ENCODE results near the gene C1D. TPM values are rescaled to one million over a fixed set of nuclear protein-coding genes. Genes with fewer than 3 reads are reported as not detected.

C1D gene
- total and polyA plus RNA-seq, 2 donors (not counting 1 experiment from before 2014, with no cell fraction given) = 21.3 to 63.1 TPM

DNA sequence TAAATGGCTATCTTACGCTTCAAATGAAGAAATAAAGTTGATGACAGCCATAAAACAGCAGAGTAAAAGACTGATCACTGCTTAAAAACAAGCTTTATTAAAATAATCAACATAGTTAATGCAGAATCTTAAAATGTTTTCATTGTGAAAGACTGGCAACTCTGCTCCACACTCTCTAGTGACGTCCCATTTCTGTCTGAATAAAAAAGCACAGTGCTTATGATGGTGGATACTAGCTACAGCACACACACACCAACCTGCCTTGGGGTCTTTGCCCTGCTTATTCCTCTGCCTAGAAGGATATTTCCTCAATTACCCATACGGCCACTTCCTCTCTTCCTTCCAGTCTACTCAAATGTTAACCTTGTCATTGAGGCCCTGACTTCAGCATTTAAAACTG is 19.1 kb downstream of the C1D start:
- H4K20me1 ChIP-seq (ENCODE audit: control insufficient read depth, extremely low read depth, insufficient read depth, low read length) = no peaks in the 10 kb centered on the region
- H3K79me2 ChIP-seq (ENCODE audit: control insufficient read depth, insufficient read depth, low read length) = peaks cover 1% of the 10 kb centered on the region
- no peaks in the 10 kb centered on the region for H3K9me3 ChIP-seq (ENCODE audit: control insufficient read depth, insufficient read depth, low read depth, low read length)
- no peaks in the 10 kb centered on the region for H3K36me3 ChIP-seq (ENCODE audit: control insufficient read depth, insufficient read depth, low read length)
- H3K27me3 ChIP-seq (ENCODE audit: control insufficient read depth, insufficient read depth, low read length) = no peaks in the 10 kb centered on the region
- H3K4me1 ChIP-seq (ENCODE audit: control insufficient read depth, extremely low read depth, insufficient read depth, low read length) = peaks cover 3% of the 10 kb centered on the region
- no peak overlapping the region for H3K9ac ChIP-seq (ENCODE audit: insufficient read depth, low read length)
- DNase-seq (ENCODE audit: low read depth in 2 of 2) = no peak
- no peak overlapping the region for H3K4me2 ChIP-seq (ENCODE audit: extremely low read depth, insufficient read depth, low read length)
- no peak overlapping the region for H3K4me3 ChIP-seq (replicated peaks in 1 of 4; ENCODE audit: control extremely low read depth in 1 of 4, insufficient read depth in 1 of 4, low read depth in 3 of 4, low read length in 4 of 4)
- TF ChIP-seq EZH2 (IDR thresholded peaks at IDR 0.05; ENCODE audit: low read length, missing control alignments) = no peak
- TF ChIP-seq CTCF (conservative IDR thresholded peaks at IDR 0.05 in 1 of 2, IDR thresholded peaks at IDR 0.05 in 1 of 2; ENCODE audit: low read depth in 1 of 2, low read length in 2 of 2) = no peak
- H2AFZ ChIP-seq (ENCODE audit: low read length) = no peak overlapping the region
- peak overlapping the region; percentile 42 for H3K27ac ChIP-seq (ENCODE audit: insufficient read depth, low read length)

GRCh38 chr2:68043032-68043431 is 19.8 kb downstream of the C1D start:
- Histone ChIP-seq H3K9ac (ENCODE audit: insufficient read depth, low read length) (no peak overlapping the region), H3K27ac (ENCODE audit: insufficient read depth, low read length) (no peak overlapping the region), H3K4me2 (ENCODE audit: extremely low read depth, insufficient read depth, low read length) (no peak overlapping the region), H3K9me3 (ENCODE audit: control insufficient read depth, insufficient read depth, low read depth, low read length) (no peaks in the 10 kb centered on the region), H3K36me3 (ENCODE audit: control insufficient read depth, insufficient read depth, low read length) (no peaks in the 10 kb centered on the region), H3K4me3 (replicated peaks in 1 of 4; ENCODE audit: control extremely low read depth in 1 of 4, insufficient read depth in 1 of 4, low read depth in 3 of 4, low read length in 4 of 4) (no peak overlapping the region), H3K79me2 (ENCODE audit: control insufficient read depth, insufficient read depth, low read length) (peaks cover 1% of the 10 kb centered on the region), H2AFZ (ENCODE audit: low read length) (no peak overlapping the region), H3K4me1 (ENCODE audit: control insufficient read depth, extremely low read depth, insufficient read depth, low read length) (peaks cover 3% of the 10 kb centered on the region), H3K27me3 (ENCODE audit: control insufficient read depth, insufficient read depth, low read length) (no peaks in the 10 kb centered on the region), H4K20me1 (ENCODE audit: control insufficient read depth, extremely low read depth, insufficient read depth, low read length) (no peaks in the 10 kb centered on the region)
- DNase-seq (ENCODE audit: low read depth in 2 of 2) = no peak
- TF ChIP-seq EZH2 (IDR thresholded peaks at IDR 0.05; ENCODE audit: low read length, missing control alignments) (no peak), CTCF (conservative IDR thresholded peaks at IDR 0.05 in 1 of 2, IDR thresholded peaks at IDR 0.05 in 1 of 2; ENCODE audit: low read depth in 1 of 2, low read length in 2 of 2) (no peak)

GRCh38 chr2:68041704-68042245 is 21.0 kb downstream of the C1D start:
- Histone ChIP-seq H3K4me1 (ENCODE audit: control insufficient read depth, extremely low read depth, insufficient read depth, low read length) (peaks cover 3% of the 10 kb centered on the region), H3K27me3 (ENCODE audit: control insufficient read depth, insufficient read depth, low read length) (no peaks in the 10 kb centered on the region), H3K27ac (ENCODE audit: insufficient read depth, low read length) (no peak overlapping the region), H2AFZ (ENCODE audit: low read length) (no peak overlapping the region), H3K4me2 (ENCODE audit: extremely low read depth, insufficient read depth, low read length) (no peak overlapping the region), H4K20me1 (ENCODE audit: control insufficient read depth, extremely low read depth, insufficient read depth, low read length) (no peaks in the 10 kb centered on the region), H3K79me2 (ENCODE audit: control insufficient read depth, insufficient read depth, low read length) (no peaks in the 10 kb centered on the region), H3K36me3 (ENCODE audit: control insufficient read depth, insufficient read depth, low read length) (no peaks in the 10 kb centered on the region), H3K4me3 (replicated peaks in 1 of 4; ENCODE audit: control extremely low read depth in 1 of 4, insufficient read depth in 1 of 4, low read depth in 3 of 4, low read length in 4 of 4) (no peak overlapping the region), H3K9me3 (ENCODE audit: control insufficient read depth, insufficient read depth, low read depth, low read length) (no peaks in the 10 kb centered on the region), H3K9ac (ENCODE audit: insufficient read depth, low read length) (no peak overlapping the region)
- TF ChIP-seq CTCF (conservative IDR thresholded peaks at IDR 0.05 in 1 of 2, IDR thresholded peaks at IDR 0.05 in 1 of 2; ENCODE audit: low read depth in 1 of 2, low read length in 2 of 2) = no peak
- no peak for TF ChIP-seq EZH2 (IDR thresholded peaks at IDR 0.05; ENCODE audit: low read length, missing control alignments)
- no peak for DNase-seq (ENCODE audit: low read depth in 2 of 2)

Measured in fibroblast of lung (primary cell).